LHCN-M2 (cell line): ENCODE measurements around the gene SULT1C2. TPM values are rescaled to one million over a fixed set of nuclear protein-coding genes. Genes with fewer than 3 reads are reported as not detected.

Experiments
- DNase-seq: peaks from one replicate; pipeline ENCODE4 v3.0.0-alpha.2; 2012; ENCODE audit warnings: low read depth
- total RNA-seq: library from RNA; depleted of rRNA; stranded (reverse); fragments of >200 nt; gene quantifications from 2 replicates; pipeline ENCODE4 v1.2.3, GENCODE V29; 2014

Gene SULT1C2
- total RNA-seq, 1 experiment from 2014 or later = 0.06 TPM

DNA sequence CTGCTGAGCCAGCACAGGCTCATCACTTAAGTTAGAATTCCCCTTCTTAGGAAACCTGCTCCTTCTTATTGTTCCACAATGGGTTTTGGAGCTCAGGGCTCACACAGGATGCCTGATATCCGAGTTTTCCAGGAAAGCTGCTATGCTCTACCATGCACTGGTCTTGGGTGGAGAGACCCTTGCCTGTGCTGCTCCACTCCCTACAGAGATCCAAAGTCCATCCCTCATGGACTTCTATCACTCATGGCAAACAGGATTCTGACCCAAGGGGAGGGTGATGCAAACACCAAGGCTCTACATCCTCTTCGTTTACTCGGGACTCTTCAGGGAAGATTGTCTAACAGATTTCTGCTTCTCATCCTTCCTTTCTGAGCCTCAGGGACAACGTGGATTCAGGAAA is 5.2 kb downstream of the SULT1C2 start:
- no peak for DNase-seq

- DNase-seq = peak; percentile 70
Measured at GRCh38 chr2:108297436-108298141, 8.9 kb downstream of the SULT1C2 start.

- no peak for DNase-seq
Measured at GRCh38 chr2:108301558-108301957, 12.9 kb downstream of the SULT1C2 start.

- DNase-seq = no peak
Measured at GRCh38 chr2:108304975-108305374, 16.3 kb downstream of the SULT1C2 start.

DNA sequence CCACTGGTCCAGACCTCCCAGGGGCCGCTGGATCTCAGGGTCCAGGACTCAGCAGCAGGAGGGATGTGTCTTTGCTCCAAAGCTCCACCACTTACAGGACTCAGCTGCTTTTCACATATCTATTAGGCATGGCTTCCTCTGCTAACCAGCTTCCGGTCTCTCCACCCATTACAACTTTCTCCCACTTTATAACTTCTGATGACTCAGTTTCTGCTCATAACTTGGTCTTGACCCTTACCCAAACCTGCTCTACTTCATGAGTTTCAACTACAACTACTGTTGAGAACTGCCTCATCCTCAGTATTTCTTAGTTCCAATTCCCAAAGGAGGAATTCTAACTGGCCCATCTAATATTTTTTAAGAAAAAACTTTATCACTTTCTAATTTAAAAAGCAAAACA is 17.2 kb downstream of the SULT1C2 start:
- no peak for DNase-seq

- DNase-seq = no peak
Measured at GRCh38 chr2:108309903-108310302, 21.2 kb downstream of the SULT1C2 start.

- no peak for DNase-seq
Measured at GRCh38 chr2:108314586-108315296, 26.0 kb downstream of the SULT1C2 start.

DNA sequence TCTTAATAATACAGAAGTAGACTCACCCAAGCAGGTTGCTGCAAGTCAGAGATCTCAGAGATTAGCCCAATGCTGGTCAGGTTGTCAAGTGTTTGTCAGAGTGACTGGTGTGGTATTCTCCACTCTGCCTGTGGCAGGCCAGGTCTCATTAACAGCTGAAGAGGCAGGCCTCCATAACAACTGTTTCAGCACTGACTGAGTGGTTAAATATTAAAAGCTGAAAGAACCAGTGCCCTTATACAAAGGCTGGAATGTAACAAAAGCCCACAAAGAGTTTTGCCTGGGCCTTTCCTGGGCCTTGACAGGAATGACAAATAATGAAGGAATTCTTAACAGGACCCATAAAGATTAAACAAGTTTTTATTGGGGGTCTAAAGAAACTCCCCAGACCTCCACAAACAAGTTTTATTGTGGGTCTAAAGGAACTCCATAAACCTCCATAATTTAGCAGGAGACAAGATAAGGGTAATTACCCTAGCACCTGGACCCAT is 26.8 kb downstream of the SULT1C2 start:
- peak; percentile 52 for DNase-seq

DNA sequence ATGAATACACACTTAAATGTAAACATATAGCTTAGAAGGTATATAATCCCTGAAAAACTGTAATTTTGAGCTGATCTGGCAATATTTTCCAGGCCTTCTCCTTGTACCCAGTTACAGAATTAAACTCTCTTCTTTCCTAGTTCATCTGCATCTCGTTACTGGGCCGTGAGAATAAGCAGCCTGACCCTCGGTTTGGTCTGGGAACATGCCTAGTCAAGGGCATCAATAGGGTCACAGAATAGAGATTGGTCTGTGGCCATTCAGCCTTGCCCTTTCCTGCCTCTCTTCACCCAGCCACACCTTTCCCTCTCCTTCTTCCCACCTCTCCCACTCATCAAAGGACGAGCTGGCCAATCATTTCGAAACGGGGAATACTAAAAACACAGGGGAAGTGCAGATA is 27.3 kb downstream of the SULT1C2 start:
- DNase-seq = no peak

DNA sequence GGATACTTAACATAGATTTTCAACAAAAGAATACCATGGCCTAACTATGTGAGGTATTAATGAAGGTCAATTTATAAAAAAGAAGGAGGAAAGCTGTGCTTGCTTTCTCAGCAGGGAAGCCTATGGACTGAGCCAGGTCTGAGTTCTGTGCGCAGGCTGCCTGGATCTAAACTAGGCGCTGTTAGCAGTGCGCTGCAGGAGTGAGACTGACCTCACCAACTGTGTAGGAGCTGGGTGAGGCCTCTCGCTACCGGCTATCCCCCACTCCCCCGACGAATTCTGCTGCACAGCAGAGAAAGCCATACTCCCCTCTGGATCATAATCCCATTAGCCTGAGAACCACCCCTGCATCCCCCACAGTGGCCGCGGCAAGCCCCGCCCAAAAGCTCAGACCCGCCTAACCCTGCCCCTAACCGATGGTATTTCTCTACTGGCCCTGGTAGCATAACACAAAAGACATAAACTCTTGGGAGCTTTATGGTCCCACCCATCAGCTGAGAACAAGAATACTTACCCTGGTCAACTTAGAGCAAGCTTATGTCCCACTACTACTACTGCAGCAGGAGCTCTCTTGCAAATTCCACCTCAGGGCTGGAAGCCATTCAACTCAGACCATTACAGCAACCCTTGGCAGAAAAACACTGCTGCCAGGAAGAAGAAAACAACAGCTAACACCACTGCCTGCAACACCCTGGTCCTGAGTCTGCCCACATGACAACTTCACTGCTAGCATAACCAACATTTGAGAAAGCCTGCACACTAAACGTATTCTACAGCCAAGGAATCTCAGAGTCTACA is 28.0 kb downstream of the SULT1C2 start:
- DNase-seq = no peak

GRCh38 chr2:108320326-108320922 is 31.7 kb downstream of the SULT1C2 start:
- no peak for DNase-seq

DNA sequence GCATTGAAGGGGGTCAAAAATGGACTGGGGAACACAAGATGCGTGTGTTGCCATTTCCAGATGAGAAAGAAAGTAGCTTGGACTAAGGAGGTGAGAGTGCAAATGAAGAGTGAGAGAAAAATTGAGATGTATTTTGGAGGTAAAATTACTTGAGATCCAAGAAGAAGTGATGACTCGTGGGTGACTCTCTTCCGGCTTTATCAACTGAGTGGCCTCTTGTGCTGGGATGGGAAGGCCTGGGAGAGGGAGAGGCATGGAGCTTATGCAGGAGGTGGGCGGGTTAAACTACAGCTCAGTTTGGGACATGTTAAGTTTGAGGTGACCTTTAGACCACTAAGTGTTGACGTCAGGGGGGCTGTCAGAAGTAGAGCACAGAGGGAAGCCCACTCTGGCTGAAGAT is 34.9 kb downstream of the SULT1C2 start:
- DNase-seq = peak; percentile 72

DNA sequence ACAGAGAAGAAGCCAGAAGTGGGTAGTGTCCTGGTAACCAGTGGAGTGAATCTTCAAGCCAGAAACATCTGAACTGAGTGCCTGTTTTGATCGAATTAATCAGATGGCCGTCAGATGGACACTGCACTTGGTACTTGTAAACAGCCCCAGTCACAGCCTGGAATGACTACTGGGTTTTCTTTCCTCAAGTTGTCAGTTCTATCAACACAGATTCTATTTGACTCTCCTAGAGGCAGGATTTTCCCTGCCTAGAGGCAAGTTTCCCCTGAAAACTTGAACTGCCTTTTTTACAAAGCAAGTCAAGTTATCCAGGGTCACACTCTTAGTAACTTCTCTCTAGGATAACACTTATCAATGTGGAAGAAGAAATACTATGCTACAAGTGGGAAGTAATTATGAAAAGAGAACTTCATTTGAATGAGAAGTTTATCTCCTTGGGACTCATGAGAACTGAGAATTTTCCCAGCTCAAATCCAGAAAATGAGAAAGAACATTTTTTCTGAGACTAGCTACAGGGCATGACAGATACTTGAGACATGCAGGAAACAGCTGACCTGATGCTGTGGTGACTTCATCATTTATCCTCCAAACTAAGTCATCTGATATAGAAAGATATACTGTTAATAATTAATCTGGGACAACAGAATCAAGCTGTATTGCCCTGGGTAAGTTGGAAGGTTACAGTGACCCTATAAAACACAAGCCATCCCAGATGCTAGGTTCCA is 36.0 kb downstream of the SULT1C2 start:
- peak; percentile 74 for DNase-seq

DNA sequence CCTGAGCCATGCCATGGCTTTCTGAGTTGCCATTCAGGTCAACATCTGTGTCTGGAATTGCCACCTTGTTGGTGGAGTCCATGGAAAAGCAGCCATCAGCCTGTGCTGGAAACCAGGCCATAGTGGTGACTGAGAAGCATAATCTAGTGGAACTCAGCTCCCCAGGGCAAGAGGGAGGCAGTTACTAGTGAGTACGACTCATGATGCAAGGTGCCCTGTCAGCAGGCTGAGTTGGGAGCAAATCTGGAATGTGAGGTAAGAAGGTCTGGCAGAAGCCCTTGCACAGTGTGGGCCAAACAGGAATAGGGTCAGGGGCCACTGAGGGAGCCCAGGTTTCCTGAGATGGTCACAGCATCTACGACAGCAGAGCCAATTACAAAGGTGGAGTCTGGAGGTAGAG is 37.1 kb downstream of the SULT1C2 start:
- no peak for DNase-seq

DNA sequence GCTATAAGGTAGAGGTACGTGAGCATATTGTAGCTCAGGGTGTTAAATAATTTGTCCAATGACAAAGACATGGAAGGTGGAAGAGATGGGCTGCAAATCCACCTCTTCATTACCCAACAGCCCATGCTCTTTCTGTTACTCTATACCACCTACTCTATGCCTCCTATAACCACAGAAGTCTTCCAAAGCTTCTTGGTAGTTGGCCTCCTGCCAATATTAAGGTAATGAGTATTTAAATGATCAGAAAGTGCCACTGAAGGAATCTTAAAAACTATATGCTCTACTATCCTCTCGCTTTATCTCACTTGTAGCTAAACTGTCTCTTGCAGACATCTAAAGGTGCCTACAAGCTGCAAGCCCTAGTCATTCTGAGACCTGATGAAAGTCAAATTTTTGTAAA is 41.1 kb downstream of the SULT1C2 start:
- DNase-seq = no peak

DNA sequence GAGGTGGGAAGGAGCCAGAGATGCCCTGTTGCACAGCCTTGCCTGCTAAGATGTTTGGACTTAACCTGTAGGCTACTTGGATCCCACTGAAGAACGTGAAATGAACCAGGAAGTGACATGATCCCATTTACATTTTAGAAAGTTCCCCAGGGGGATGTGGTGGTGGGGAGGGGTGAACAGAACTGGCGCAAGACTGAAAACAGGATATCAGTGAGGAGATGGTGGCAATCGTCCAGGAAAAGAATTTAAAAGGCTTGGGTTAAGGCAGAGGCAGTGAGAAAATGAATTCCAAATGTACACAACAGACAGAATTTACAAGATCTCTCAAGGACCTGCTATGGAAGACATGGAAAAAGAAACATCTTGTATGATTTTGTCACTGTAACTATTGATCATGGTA is 42.3 kb downstream of the SULT1C2 start:
- no peak for DNase-seq

DNA sequence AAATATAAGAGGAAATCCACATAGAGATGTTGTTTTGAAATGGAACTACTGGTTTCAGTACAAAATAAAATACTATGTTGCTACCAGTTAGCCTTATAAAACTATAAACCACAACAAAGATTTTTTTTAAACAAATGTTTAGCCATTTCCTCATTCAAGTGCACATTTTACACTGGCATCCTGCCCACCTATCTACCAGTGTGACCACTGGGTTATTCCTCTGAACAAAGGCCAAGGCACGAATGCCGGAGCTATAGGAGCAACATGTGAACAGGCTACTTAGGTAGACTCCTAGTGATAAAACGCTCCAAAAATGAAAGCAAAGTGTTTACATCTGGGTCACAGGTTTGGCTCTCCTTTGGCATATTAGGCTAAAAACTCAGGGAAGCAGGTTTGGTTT is 57.3 kb downstream of the SULT1C2 start:
- no peak for DNase-seq

- no peak for DNase-seq
Measured at GRCh38 chr2:108346827-108347226, 58.1 kb downstream of the SULT1C2 start.

DNA sequence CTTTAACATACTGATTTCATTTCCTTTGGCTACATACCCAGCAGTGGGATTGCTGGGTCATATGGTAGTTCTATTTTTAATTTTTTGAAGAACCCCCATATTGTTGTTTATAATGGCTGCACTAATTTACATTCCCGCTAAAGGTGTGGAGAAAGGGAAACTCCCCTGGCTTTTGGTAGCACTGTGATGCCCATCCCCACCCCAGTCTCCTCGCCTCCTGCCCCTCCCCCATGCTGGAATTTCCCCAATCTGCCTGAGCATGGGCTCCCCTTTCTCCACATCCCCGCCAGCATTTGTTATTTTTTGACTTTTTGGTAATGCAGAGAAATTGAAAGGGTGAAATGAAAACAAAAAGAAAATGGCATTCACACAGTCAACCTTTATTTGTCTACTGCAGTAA is 59.1 kb downstream of the SULT1C2 start:
- DNase-seq = no peak

DNA sequence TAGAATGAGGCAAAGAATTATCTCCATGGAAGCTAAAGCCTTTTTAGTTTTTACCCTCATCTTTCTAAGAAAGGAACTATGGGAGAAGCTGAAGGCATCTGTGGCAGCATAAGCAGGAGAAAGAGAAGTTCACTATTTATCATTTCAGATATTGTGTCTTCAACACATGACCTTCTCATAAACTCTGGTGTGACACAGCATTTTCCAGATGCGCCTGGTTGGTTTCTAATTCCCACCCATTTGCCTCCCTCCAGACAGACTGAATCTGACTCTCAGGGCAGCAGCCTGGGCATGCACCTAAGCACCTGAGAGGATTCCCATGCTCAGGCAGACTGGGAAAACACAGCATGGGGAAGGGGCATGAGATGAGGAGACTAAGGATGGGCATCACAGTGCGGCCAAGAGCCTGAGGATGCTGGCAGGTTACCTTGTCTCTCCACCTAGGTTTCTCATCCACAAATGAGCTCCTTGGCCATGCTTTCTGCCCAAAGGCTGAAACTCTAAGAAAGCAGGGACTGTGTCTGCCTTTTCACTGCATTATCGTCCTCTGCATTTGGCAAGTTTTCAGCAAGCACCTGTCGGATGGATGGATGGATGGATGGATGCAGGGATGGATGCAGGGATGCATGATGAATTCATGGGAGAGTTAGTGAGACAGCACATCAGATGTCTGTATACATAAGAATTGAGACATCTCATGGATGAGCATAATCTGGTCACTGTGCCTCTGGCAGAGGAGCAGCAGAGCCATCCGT is 60.3 kb downstream of the SULT1C2 start:
- no peak for DNase-seq

DNA sequence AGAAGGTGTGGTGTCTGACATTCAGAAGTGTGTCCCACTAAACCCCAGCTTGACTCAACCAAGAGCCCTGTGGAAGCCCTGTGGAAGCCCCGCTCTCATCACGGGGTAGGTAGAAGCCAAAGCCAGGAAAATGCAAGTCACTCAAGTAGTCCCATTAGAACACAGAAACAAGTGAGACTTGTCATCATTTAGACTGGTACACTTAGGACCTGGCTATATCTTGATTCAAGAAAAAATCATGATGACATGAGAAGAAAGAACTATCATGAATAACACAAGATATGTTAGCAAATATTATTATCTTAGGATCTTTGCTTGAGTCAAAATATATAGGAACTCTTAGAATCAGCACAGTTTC is 60.9 kb downstream of the SULT1C2 start:
- DNase-seq = no peak
